Left lobe of liver (tissue), 2 donors: Measurements from ENCODE around the gene TGFBR1. TPM values are rescaled to one million over a fixed set of nuclear protein-coding genes. Genes with fewer than 3 reads are reported as not detected.
A peak's percentile ranks its signal among the peaks of the same experiment; 100 is the strongest.
"Not testable (repeated sequence)": the region's sequence is repeated elsewhere in the genome, so short reads cannot be mapped to it uniquely, and the experiment has no call there.

Source experiments
- ATAC-seq: fragments of 200-7000 bp; cut with Tn5 transposase; one replicate; pipeline ENCODE4 v1.9.1; 2020; ENCODE audit warnings: mild to moderate bottlenecking, moderate library complexity
- DNase-seq: peaks from one replicate; pipeline ENCODE4 v3.0.0-alpha.2; 2020; ENCODE audit warnings: low spot score
- total RNA-seq: library from RNA; stranded (reverse); gene quantifications from one replicate; pipeline ENCODE4 v1.2.1, GENCODE V29; 2021
- donor health status: DM: no; HTN: no; CAD: no; lungs with moderate emphysema.
- donor health status: DM: no; HTN: yes; CAD: no.

The TGFBR1 gene
- total RNA-seq, 1 donor from 2014 or later: 13.5 TPM

DNA sequence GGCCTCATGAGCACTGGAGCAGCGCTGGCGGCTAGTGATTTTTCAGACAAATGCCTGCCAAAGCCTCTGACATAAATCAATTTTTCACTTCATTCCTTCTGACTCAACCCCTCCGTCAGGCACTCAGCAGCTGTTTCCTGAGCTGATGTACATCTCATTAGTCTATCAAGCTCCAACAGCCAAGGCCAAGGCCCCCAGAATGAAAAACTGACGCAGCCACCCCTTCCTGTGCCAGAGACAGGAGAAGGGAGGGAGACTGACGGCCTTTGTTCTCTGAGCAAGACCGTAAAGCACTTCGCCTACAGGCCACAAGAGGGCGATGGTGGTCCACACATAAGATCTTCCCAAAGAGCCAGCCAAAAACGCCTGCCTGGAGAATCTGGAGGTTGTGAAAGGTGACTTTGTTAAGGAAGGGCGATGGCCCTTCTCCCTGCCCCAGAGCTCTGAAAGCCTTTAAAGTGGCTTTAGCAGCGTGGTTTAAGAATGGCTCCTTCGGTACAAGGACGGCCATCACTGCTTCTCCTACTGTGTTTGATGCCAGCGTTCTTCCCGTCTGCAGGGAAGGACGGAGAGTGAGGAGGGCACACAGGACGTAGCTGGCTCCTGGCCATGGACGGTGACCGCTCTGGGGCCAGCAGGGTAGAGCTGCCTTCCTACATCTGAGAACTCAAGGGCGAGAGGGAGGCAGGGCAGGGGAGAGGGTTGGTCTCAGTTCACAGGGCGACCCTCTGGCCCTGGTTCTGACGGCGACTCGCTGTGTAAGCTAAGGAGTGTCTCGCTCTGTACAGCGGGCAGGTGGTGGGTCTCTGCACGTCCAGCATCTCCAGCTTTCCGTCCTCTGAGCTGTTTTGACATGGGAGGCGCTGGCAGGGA is 79.8 kb downstream of the TGFBR1 start:
- peak; percentile 82 for DNase-seq
- peak; percentile 99 for ATAC-seq

GRCh38 chr9:99185348-99185632 is 80.4 kb downstream of the TGFBR1 start:
- no peak for ATAC-seq
- DNase-seq: no peak

DNA sequence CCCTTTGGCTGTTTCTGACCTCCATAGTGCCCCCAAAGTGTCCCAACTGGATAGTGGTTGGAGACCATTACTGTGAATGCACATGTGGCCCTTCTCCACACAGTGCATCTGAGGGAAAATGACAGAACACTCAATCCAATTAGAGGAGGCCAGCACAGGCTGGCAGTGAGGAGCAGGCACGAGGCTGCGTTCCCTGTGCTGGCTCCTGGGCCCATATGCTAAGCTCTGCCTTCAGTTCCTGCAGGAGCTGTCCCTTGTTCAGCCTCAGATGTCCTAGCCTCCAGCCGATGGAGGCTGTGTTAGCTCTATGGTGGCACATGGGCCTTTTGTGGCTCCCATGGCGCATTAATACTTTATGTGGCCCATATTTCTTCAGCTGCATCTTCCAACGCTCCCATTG is 81.0 kb downstream of the TGFBR1 start:
- DNase-seq (no peak), ATAC-seq (no peak)

- ATAC-seq (no peak), DNase-seq (no peak)
Measured at GRCh38 chr9:99187311-99187710, 82.4 kb downstream of the TGFBR1 start.

- DNase-seq: no peak
- no peak for ATAC-seq
Measured at GRCh38 chr9:99189186-99189585, 84.3 kb downstream of the TGFBR1 start.

GRCh38 chr9:99189887-99190596 is 85.1 kb downstream of the TGFBR1 start:
- ATAC-seq (no peak), DNase-seq (no peak)

- ATAC-seq (no peak), DNase-seq (no peak)
Measured at GRCh38 chr9:99190597-99191283, 85.8 kb downstream of the TGFBR1 start.

DNA sequence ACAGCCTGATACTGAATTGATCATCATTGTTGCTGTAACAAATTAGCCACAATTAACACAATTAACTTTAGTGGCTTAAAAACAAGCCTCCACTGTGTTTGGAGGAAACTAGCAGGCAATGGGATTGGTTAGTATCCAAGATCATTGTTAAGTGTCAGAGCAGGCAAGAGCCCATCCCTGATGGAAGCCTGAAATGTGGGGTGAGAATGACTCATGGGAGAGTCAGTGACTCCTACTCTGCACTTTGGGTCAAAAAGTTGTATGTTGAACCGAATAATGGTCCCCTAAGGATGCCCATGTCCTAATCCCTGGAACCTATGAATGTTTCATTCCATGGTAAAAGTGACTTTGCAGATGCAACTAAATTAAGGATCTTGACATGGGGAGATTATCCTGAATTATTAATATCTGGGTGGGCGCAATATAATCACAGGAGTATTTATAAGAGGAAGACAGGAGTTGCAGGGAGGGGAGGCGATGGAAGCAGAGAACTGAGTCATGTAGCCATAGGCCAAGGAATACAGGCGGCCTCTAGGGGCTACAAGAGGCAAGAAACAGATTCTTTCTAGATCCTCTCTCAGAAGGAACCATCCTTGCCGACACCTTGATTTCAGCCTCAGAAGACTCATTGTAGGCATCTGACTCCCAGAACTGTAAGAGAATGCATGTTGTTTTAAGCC is 88.0 kb downstream of the TGFBR1 start:
- ATAC-seq: no peak
- DNase-seq: no peak

DNA sequence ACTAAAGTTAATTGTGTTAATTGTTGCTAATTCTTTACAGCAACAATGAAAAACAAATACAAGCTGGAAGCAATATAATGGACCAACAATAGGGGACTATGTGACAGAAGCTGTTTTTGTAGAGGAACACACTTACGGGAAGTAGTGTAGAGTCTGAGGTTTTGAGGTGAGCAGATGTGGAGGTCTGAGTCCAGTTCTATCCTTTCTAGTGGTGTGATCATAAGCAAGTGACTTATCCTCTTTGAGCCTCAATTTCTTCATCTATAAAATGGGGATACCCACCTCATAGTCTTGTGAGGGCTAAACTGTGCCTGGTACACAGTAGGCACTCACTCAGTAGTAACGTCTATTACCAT is 88.5 kb downstream of the TGFBR1 start:
- ATAC-seq (no peak), DNase-seq (no peak)

DNA sequence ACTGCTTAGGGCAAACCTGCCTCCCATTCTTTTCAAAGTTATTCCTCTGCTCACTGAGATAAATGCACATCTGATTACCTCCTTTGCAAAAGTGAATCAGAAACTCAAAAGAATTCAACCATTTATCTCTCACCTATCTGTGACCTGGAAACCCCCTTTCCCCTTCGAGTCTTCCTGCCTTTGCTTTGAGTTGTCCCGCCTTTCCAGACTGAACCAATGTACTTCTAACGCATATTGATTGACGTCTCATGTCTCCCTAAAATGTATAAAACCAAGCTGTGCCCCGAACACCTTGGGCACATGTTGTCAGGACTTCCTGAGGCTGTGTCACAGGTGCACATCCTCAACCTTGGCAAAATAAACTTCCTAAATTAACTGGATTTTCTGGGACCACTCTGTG is 91.6 kb downstream of the TGFBR1 start:
- DNase-seq, ATAC-seq: not testable (repeated sequence)

DNA sequence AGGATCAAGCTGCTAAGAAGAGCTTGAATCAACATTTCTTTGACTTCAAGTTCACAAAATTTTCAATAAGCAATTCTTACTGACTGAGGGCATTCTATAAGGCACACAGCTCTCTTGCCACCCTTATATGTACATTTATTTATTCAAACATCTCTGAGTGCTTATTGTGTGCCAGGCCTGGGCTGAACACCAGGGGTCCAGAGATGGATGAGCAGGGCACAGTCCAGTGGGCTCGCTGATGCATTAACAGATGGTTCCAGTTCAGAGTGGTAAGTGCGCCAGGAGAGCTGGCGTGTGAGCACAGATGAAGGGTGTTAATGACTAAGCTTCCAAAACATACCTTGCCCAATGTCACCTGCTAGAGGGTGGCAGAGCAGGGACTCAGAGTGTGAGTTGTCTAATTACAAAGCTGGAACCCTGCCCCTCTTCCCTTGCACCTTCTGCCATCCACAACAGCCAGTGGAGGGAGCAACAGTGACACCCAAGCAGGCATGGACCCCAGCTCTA is 92.3 kb downstream of the TGFBR1 start:
- ATAC-seq: no peak
- no peak for DNase-seq

DNA sequence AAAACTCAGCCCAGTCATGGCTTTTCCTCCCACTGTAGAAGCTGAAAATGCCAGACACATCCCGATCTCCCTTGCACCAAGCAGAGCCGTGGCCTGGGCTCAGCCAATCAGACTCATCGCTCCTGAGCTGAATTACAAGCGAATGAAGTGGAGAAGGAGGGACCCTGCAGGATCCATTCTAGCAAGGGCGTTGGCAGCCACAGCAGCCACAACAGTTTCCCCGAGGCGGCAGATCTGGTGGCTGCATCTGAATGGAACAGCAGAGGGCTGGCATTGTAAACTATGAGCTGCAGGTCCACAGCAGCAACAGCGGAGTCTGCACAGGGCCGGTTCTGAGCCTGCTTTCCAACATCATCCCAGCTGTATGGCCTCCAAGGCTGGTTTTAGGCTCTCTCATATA is 93.1 kb downstream of the TGFBR1 start:
- no peak for DNase-seq
- ATAC-seq: no peak

DNA sequence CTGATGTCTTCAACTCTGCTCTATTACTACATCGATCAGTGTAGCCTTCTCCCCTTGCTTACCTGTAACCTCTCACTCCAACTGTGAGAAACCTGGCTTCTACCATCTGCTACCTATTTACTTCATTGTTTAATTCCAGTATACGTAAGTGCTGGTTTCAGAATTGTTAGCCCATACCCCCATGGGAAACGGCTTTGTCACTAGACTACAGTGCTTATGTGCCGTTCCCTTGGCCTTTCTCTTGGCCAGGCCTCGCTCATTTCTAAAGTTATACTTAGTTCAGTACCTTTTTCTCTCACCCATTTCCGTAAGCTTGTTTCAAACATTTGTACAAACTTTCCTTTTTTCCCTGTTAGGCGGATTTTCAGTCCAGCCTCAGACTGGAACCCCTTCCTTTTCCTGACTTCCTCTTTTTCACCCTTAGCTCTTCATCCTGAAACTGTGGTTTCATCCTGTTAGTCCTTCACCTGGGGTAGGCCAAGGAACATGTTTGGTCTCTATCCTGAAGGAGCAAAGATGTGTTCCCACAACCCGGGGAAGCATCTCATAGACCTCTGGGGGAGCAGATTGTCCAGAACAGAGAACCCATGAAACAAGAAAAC is 95.1 kb downstream of the TGFBR1 start:
- ATAC-seq (no peak), DNase-seq (no peak)

DNA sequence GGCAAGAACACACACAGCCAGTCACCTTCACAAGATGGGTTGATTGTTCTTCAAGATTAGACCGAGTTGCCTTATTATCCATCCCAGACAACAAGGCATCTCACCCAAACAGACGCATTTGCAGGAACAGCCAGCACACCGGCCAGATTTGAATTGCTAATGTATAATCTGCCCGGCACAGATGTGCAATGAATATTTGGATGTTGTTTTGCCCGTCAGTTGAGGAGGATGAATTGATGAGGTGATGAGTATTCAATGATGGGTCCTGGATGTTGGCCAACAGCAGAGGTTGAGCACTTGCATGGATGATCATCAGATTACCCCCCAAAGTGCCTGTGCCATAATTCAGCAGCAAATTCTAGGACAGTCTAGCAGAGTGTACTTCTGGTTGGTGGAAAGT is 96.7 kb downstream of the TGFBR1 start:
- no peak for ATAC-seq
- DNase-seq: no peak

Other genes starting within 250 kb of the TGFBR1 start
- gene COL15A1, start 161.2 kb upstream of the TGFBR1 start, total RNA-seq: 0.23 TPM
- 29.1 TPM for gene ALG2, start 116.8 kb downstream of the TGFBR1 start, total RNA-seq
- gene SEC61B, start 117.2 kb downstream of the TGFBR1 start, total RNA-seq: 170 TPM